Body of pancreas (tissue), 4 donors: ENCODE measurements around the gene ABCG1.

Experiments
- CTCF ChIP-seq, 7 experiments: fragments of 450-650 bp in 4 of 7; fragments of 200-600 bp in 3 of 7; sonication (generic) in 3 of 7; IDR thresholded peaks; one replicate each; pipeline ENCODE4 v1.5.1; 2016 to 2019; ENCODE audit warnings: antibody characterized with exemption in 7 of 7
- POLR2A ChIP-seq, 3 donors: fragments of 450-650 bp; IDR thresholded peaks; one replicate each; pipeline ENCODE4 v1.6.1; 2016; ENCODE audit warnings: antibody characterized with exemption in 3 of 3, mild to moderate bottlenecking in 2 of 3

GRCh38 chr21:42302794-42303193 lies 83.9 kb downstream of the ABCG1 start:
- no peak for TF ChIP-seq CTCF (IDR thresholded peaks at IDR 0.05)
- no peak for TF ChIP-seq POLR2A (IDR thresholded peaks at IDR 0.05)
